ENCODE results near the gene PHF12. TPM values are rescaled to one million over a fixed set of nuclear protein-coding genes. Genes with fewer than 3 reads are reported as not detected.

Gene PHF12
- total RNA-seq, 1 donor from 2014 or later, result 33.6 TPM

- H3K27ac Mint-ChIP-seq (ENCODE audit: unreplicated experiment), result no peak overlapping the region
These were observed 31.1 kb downstream of the PHF12 start for GRCh38 chr17:28920201-28920600.

GRCh38 chr17:28918295-28918694 lies 33.0 kb downstream of the PHF12 start:
- no peaks in the 10 kb centered on the region for H3K9me3 Mint-ChIP-seq (ENCODE audit: low read depth)
- H3K27ac Mint-ChIP-seq (ENCODE audit: unreplicated experiment), result no peak overlapping the region
- DNase-seq (ENCODE audit: low spot score), result no peak
- H3K36me3 Mint-ChIP-seq (ENCODE audit: low read depth), result peaks cover 52% of the 10 kb centered on the region
- no peaks in the 10 kb centered on the region for H3K4me1 Mint-ChIP-seq (ENCODE audit: low read depth)
- no peaks in the 10 kb centered on the region for H3K27me3 Mint-ChIP-seq (ENCODE audit: low read depth)
- TF ChIP-seq, protein P1, sequence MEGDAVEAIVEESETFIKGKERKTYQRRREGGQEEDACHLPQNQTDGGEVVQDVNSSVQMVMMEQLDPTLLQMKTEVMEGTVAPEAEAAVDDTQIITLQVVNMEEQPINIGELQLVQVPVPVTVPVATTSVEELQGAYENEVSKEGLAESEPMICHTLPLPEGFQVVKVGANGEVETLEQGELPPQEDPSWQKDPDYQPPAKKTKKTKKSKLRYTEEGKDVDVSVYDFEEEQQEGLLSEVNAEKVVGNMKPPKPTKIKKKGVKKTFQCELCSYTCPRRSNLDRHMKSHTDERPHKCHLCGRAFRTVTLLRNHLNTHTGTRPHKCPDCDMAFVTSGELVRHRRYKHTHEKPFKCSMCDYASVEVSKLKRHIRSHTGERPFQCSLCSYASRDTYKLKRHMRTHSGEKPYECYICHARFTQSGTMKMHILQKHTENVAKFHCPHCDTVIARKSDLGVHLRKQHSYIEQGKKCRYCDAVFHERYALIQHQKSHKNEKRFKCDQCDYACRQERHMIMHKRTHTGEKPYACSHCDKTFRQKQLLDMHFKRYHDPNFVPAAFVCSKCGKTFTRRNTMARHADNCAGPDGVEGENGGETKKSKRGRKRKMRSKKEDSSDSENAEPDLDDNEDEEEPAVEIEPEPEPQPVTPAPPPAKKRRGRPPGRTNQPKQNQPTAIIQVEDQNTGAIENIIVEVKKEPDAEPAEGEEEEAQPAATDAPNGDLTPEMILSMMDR (IDR thresholded peaks at IDR 0.05), result no peak
- H3K4me3 Mint-ChIP-seq (ENCODE audit: unreplicated experiment), result no peak overlapping the region

More at GRCh38 chr17:28920201-28920600, 31.1 kb downstream of the PHF12 start:
- Mint-ChIP-seq H3K4me1 (ENCODE audit: low read depth) (no peaks in the 10 kb centered on the region), H3K36me3 (ENCODE audit: low read depth) (peaks cover 50% of the 10 kb centered on the region), H3K4me3 (ENCODE audit: unreplicated experiment) (no peak overlapping the region), H3K27me3 (ENCODE audit: low read depth) (no peaks in the 10 kb centered on the region), H3K9me3 (ENCODE audit: low read depth) (no peaks in the 10 kb centered on the region)
- no peak for DNase-seq (ENCODE audit: low spot score)
- TF ChIP-seq, protein P1 (IDR thresholded peaks at IDR 0.05), result no peak

DNA sequence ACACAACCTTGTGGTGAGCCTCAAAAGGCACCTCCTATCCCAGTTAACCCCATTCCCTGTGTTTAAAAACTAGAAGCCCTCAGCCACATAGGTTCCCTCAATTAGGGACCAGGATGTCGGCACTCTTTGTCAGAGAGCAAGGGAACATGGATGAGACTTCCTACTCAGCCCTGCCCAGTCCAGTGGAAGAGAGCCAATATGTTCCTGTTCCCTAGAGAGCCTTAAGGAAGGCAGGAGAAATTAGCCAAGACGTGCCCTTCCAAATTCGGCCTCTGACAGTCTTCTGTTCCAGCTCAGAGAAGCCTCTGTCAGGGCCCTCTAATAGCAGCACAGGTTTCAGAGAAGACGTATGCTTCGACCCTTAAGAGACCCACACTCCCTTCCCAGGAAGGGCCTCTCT lies 33.9 kb downstream of the PHF12 start:
- H3K4me1 Mint-ChIP-seq (ENCODE audit: low read depth), result no peaks in the 10 kb centered on the region
- no peak overlapping the region for H3K27ac Mint-ChIP-seq (ENCODE audit: unreplicated experiment)
- no peaks in the 10 kb centered on the region for H3K9me3 Mint-ChIP-seq (ENCODE audit: low read depth)
- H3K27me3 Mint-ChIP-seq (ENCODE audit: low read depth), result no peaks in the 10 kb centered on the region
- H3K4me3 Mint-ChIP-seq (ENCODE audit: unreplicated experiment), result no peak overlapping the region
- peaks cover 57% of the 10 kb centered on the region for H3K36me3 Mint-ChIP-seq (ENCODE audit: low read depth)
- DNase-seq (ENCODE audit: low spot score), result no peak
- TF ChIP-seq, protein P1 (IDR thresholded peaks at IDR 0.05), result no peak

- TF ChIP-seq, protein P1 (IDR thresholded peaks at IDR 0.05), result no peak
- Mint-ChIP-seq H3K4me3 (ENCODE audit: unreplicated experiment) (no peak overlapping the region), H3K9me3 (ENCODE audit: low read depth) (no peaks in the 10 kb centered on the region), H3K27ac (ENCODE audit: unreplicated experiment) (no peak overlapping the region), H3K27me3 (ENCODE audit: low read depth) (no peaks in the 10 kb centered on the region), H3K36me3 (ENCODE audit: low read depth) (peaks cover 60% of the 10 kb centered on the region), H3K4me1 (ENCODE audit: low read depth) (no peaks in the 10 kb centered on the region)
- no peak for DNase-seq (ENCODE audit: low spot score)
These were observed 34.3 kb downstream of the PHF12 start for GRCh38 chr17:28917029-28917428.

DNA sequence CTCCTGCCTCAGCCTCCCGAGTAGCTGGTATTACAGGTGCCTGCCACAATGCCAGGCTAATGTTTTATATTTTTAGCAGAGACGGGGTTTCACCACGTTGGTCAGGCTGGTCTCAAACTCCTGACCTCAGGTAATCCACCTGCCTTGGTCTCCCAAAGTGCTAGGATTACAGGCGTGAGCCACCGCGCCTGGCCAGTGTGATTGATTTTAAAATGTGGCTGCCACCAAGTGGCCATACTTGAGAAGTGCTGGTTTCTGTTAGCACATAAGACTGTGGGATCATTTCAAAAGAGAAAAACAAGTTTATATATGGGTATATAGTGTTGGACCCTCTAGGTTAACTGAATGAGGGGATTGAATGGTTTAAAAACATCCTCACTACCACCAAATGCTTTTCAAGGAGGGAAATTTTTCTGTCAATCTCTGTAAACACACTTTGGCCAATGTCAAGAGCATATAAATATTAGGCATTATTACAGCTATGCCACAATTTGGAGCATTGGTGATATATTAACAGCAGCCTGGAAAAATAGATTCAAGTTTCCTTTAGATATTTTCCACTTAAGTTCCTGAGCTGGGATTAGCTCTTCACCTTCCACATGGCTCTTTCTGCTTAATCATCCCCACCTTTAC lies 34.9 kb downstream of the PHF12 start:
- Mint-ChIP-seq H3K9me3 (ENCODE audit: low read depth) (no peaks in the 10 kb centered on the region), H3K4me1 (ENCODE audit: low read depth) (no peaks in the 10 kb centered on the region), H3K27me3 (ENCODE audit: low read depth) (no peaks in the 10 kb centered on the region), H3K27ac (ENCODE audit: unreplicated experiment) (no peak overlapping the region), H3K4me3 (ENCODE audit: unreplicated experiment) (no peak overlapping the region), H3K36me3 (ENCODE audit: low read depth) (peaks cover 56% of the 10 kb centered on the region)
- TF ChIP-seq, protein P1 (IDR thresholded peaks at IDR 0.05), result peak; percentile 87
- DNase-seq (ENCODE audit: low spot score), result no peak

Measured in chondrocyte (in vitro differentiated cells).